ENCODE measurements around the gene TBC1D2B.

GRCh38 chr15:78112551-78112950 lies 35.0 kb upstream of the TBC1D2B start:
- TF ChIP-seq CTCF (IDR thresholded peaks at IDR 0.05) (no peak), CBFB (CRISPR knock-in tag; IDR thresholded peaks at IDR 0.05; ENCODE audit: low read depth) (no peak)
- TF ChIP-seq, protein P1, sequence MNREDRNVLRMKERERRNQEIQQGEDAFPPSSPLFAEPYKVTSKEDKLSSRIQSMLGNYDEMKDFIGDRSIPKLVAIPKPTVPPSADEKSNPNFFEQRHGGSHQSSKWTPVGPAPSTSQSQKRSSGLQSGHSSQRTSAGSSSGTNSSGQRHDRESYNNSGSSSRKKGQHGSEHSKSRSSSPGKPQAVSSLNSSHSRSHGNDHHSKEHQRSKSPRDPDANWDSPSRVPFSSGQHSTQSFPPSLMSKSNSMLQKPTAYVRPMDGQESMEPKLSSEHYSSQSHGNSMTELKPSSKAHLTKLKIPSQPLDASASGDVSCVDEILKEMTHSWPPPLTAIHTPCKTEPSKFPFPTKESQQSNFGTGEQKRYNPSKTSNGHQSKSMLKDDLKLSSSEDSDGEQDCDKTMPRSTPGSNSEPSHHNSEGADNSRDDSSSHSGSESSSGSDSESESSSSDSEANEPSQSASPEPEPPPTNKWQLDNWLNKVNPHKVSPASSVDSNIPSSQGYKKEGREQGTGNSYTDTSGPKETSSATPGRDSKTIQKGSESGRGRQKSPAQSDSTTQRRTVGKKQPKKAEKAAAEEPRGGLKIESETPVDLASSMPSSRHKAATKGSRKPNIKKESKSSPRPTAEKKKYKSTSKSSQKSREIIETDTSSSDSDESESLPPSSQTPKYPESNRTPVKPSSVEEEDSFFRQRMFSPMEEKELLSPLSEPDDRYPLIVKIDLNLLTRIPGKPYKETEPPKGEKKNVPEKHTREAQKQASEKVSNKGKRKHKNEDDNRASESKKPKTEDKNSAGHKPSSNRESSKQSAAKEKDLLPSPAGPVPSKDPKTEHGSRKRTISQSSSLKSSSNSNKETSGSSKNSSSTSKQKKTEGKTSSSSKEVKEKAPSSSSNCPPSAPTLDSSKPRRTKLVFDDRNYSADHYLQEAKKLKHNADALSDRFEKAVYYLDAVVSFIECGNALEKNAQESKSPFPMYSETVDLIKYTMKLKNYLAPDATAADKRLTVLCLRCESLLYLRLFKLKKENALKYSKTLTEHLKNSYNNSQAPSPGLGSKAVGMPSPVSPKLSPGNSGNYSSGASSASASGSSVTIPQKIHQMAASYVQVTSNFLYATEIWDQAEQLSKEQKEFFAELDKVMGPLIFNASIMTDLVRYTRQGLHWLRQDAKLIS (CRISPR knock-in tag; IDR thresholded peaks at IDR 0.05; ENCODE audit: borderline replicate concordance), result no peak

Measured in WTC11 (cell line).